Mononuclear cell (primary cell): ENCODE results near the gene ZC3H11A. TPM values are rescaled to one million over a fixed set of nuclear protein-coding genes. Genes with fewer than 3 reads are reported as not detected.
"Not testable (repeated sequence)": the region's sequence is repeated elsewhere in the genome, so short reads cannot be mapped to it uniquely, and the experiment has no call there.

Source experiments
- H3K27me3 ChIP-seq: 2 replicates; pipeline ENCODE4 v1.6.0; 2011; ENCODE audit warnings: low read length, control low read depth; ENCODE audit not compliant: insufficient read depth
- H3K4me1 ChIP-seq: 2 replicates; pipeline ENCODE4 v1.5.1; 2011; ENCODE audit warnings: mild to moderate bottlenecking, low read length, control low read depth; ENCODE audit not compliant: insufficient read depth
- H3K4me3 ChIP-seq: 2 replicates; pipeline ENCODE4 v1.5.1; 2011; ENCODE audit warnings: mild to moderate bottlenecking, low read length, moderate library complexity
- H3K9me3 ChIP-seq: 2 replicates; pipeline ENCODE4 v1.5.1; 2011; ENCODE audit warnings: low read depth, mild to moderate bottlenecking, control low read depth, low read length
- total RNA-seq: library from RNA; depleted of rRNA; stranded (reverse); fragments of >200 nt; gene quantifications from one replicate; pipeline ENCODE4 v1.2.3, GENCODE V29; 2012

The ZC3H11A gene
- total RNA-seq = 160 TPM

DNA sequence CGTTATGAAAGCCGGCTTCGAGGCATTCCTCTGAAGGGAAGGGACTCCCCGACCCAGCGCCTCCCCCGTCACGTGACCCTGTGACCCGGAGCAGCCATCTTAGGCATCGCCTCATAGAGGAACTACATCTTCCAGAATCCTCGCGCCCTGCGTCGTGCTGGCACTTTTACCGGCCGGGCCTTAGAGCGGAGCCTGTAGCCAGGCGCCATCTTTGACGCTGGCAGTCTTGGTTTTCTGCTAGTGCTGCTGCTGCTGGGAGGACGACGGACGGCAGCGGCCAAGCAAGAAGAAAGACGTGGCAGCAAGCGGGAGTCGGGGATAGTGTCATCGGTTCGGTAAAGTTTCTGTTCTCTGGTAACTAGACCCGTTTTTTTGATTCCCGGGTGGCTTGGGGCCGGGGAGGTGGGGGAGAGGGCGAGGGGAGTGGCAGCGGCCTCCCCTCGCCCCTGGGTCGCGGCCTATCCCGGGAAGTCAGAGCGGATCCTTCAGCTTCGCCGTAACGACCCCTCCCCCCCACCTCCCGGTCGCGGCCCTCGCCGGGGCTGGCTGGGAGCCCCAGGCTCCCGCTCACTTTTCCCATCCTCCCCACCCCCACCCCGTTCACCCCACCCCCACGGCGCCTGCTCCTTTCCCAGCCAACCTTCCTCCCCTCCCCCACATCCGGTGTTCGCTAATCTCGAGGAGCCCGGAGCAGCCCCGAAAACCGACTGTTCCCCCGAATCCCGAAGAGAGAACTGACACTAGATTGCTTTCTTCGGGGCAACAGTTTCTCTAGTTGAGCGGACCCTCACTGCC is at the start of gene ZC3H11A, which contains the start of gene ZBED6:
TSS of gene ZC3H11A (plus strand) at position 183 of the 795 bp plus-strand sequence. CDS start 21,448 bp downstream, outside the sequence.
TSS of gene ZBED6 (plus strand) at position 183 of the 795 bp plus-strand sequence. CDS start 1,900 bp downstream, outside the sequence.
- Histone ChIP-seq H3K4me3 (peak within 1 kb of the TSS; percentile 83), H3K4me1 (peaks cover 41% of the 10 kb centered on the region), H3K27me3 (no peaks in the 10 kb centered on the region), H3K9me3 (no peaks in the 10 kb centered on the region)

DNA sequence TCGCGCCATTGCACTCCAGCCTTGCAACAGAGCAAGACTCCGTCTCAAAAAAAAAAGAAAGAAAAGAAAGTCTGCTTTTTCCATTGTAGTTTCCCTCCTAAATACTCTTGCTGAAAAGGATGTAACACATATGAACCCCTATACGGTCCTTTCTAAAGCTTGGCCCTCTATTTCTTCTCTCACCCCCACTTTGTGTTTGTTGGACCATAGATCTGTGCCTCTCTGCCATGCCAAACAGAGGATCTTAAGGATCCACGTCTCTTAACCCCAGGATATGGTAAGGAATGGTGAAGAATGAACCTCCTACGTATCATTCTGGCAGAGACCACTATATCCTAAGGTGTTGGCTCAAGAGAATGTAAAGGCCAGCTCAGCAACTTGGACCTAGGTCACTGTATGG is 49.1 kb upstream of the ZC3H11A start:
- no peaks in the 10 kb centered on the region for H3K27me3 ChIP-seq
- peaks cover 16% of the 10 kb centered on the region for H3K4me1 ChIP-seq
- H3K4me3 ChIP-seq = no peak overlapping the region
- H3K9me3 ChIP-seq = no peaks in the 10 kb centered on the region

DNA sequence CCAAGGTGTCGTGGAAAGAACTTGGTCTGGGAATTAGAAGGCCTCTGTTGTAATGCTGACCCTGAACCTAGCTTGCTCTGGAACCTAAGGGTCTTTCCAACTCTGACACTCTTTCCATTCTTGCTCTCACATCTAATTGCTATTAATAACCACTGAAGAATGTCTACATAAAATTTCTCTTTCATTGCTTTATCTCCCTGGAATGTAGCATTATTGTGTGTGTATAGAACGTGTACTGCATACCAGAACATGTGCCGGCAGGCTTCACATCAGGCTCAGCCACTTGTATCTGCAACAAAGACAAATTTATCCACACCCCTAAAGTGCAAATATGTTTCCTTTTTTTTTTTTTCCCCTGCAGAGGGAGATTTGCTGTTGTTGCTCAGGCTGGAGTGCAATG is 44.4 kb upstream of the ZC3H11A start:
- Histone ChIP-seq H3K27me3 (no peaks in the 10 kb centered on the region), H3K4me3 (no peak overlapping the region), H3K9me3 (no peaks in the 10 kb centered on the region), H3K4me1 (peaks cover 18% of the 10 kb centered on the region)

DNA sequence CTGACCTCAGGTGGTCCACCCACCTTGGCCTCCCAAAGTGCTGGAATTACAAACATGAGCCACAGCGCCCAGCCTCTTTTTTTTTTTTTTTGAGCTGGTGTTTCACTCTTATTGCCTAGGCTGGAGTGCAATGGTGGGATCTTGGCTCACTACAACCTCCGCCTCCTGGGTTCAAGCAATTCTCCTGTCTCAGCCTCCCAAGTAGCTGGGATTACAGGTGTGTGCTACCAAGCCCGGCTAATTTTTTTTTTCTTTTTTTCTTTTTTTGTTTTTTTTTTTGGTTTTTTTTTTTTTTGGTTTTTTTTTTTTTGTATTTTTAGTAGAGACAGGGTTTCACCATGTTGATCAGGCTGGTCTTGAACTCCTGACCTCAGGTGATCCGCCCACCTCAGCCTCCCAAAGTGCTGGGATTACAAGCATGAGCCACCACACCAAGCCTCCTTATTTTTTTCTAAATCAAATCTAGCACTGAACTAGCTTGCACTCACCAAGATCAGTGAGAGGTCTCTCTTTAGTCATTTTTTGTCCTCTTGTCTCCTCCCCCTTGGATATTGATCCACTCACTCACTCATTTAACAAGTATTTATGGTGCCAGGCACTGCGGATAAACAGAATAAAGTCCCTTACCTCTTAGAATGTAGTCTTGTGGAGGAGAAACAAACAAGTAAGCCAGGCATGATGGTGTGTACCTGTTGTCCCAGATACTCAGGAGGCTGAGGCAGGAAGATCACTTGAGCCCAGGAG is 43.6 kb upstream of the ZC3H11A start:
- H3K9me3 ChIP-seq, H3K4me3 ChIP-seq, H3K27me3 ChIP-seq: not testable (repeated sequence)
- peaks cover 18% of the 10 kb centered on the region for H3K4me1 ChIP-seq

DNA sequence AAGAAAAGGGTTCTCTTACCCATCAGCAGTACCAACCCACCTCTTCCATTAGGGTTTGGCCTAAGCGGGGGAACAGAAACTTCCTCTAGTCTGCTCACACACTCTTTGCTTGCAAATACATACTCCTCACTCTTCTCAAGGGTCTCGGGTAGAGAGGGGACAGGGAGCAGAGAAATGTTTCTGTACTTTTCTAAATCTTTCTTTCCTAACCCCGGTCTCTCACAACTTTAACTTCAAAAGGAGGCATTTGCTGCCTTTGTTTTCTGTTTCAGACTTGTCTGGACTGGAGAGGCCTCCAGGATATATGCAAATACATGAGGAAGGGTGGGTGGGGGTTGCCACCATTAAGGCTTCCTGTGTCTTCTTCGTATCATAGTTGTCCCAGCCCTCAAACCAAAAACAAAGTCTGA is 41.0 kb upstream of the ZC3H11A start:
- no peaks in the 10 kb centered on the region for H3K27me3 ChIP-seq
- H3K4me1 ChIP-seq = peaks cover 18% of the 10 kb centered on the region
- no peaks in the 10 kb centered on the region for H3K9me3 ChIP-seq
- H3K4me3 ChIP-seq = no peak overlapping the region

DNA sequence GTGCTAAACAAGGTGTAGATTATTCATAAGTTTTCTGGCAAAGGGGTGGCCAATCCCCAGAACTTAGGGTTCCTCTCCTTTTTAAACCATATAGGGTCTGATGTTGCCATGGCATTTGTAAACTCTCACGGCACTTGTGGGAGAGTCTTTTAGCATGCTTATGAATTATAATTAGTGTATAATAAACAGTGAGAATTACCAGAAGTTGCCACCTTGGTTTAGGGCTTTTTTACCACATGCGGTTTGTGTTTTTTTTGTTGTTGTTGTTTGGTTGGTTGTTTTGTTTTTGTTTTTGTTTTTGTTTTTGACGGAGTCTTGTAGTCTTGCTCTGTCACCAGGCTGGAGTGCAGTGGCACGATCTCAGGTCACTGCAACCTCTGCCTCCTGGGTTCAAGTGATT is 39.4 kb upstream of the ZC3H11A start:
- Histone ChIP-seq H3K27me3 (no peaks in the 10 kb centered on the region), H3K4me3 (no peak overlapping the region), H3K9me3 (no peaks in the 10 kb centered on the region), H3K4me1 (peaks cover 18% of the 10 kb centered on the region)

DNA sequence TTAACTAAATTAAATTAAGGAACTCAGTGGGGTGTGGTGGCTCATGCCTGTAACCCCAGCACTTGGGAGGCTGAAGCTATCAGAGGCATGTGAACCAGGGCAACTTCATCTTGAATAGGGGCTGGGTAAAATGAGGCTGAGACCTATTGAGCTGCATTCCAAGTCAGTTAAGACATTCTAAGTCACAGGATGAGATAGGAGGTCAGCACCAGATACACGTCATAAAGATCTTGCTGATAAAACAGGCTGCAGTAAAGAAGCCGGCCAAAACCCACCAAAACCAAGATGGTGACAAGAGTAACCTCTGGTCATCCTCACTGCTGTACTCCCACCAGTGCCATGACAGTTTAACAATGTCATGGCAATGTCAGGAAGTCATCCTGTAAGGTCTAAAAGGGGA is 36.7 kb upstream of the ZC3H11A start:
- H3K9me3 ChIP-seq, H3K4me3 ChIP-seq: not testable (repeated sequence)
- H3K4me1 ChIP-seq = peaks cover 23% of the 10 kb centered on the region

DNA sequence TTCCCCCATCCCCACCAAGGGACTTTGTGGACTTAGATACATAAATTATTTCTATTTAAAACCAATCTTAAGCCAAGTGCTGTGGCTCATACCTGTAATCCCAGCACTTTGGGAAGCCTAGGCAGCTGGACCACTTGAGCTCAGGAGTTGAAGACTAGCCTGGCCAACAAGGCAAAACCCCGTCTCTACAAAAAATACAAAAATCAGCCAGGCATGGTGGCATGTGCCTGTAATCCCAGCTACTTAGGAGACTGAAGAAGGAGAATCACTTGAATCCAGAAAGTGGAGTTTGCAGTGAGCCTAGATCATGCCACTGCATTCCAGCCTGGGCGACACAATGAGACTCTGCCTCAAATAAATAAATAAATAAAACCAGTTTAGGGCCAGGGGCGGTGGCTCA is 34.9 kb upstream of the ZC3H11A start:
- H3K9me3 ChIP-seq = no peaks in the 10 kb centered on the region
- H3K4me1 ChIP-seq = peaks cover 17% of the 10 kb centered on the region
- H3K4me3 ChIP-seq = no peak overlapping the region
- no peaks in the 10 kb centered on the region for H3K27me3 ChIP-seq

More for the DNA sequence above, 36.7 kb upstream of the ZC3H11A start:
- H3K27me3 ChIP-seq = not testable (repeated sequence)

DNA sequence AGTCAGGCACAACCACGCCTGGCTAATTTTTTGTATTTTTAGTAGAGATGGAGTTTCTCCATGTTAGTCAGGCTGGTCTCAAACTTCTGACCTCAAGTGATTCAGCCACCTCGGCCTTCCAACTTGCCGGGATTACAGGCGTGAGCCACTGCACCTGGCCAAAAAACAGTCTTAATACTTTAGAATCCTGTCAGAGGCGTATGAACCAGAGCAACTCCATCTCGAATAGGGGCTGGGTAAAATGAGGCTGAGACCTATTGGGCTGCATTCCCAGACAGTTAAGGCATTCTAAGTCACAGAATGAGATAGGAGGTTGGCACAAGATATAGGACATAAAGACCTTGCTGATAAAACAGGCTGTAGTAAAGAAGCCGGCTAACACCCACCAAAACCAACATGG is 33.5 kb upstream of the ZC3H11A start:
- not testable (repeated sequence) for H3K27me3 ChIP-seq, H3K9me3 ChIP-seq, H3K4me3 ChIP-seq
- peaks cover 20% of the 10 kb centered on the region for H3K4me1 ChIP-seq

DNA sequence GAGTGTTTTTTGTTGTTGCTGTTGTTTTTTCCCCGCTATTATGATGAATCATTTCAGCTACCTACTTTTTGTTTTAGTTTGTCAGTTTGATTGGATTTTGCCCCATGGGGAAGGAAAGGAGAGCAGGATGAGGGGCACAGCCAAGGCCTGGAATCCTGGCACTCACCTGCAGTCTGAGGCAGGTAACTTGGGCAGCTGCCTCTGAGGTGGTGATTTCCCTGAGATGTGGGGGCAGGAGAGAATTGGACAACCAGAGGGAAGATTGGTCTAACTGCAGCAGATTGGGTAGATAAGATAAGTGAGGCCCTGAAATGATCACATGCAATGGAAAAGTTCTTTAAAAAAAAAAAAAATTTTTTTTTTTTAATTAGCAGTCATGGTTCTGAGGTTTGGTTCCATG is 31.9 kb upstream of the ZC3H11A start:
- H3K4me3 ChIP-seq = no peak overlapping the region
- H3K4me1 ChIP-seq = peaks cover 35% of the 10 kb centered on the region
- no peaks in the 10 kb centered on the region for H3K9me3 ChIP-seq
- H3K27me3 ChIP-seq = no peaks in the 10 kb centered on the region

DNA sequence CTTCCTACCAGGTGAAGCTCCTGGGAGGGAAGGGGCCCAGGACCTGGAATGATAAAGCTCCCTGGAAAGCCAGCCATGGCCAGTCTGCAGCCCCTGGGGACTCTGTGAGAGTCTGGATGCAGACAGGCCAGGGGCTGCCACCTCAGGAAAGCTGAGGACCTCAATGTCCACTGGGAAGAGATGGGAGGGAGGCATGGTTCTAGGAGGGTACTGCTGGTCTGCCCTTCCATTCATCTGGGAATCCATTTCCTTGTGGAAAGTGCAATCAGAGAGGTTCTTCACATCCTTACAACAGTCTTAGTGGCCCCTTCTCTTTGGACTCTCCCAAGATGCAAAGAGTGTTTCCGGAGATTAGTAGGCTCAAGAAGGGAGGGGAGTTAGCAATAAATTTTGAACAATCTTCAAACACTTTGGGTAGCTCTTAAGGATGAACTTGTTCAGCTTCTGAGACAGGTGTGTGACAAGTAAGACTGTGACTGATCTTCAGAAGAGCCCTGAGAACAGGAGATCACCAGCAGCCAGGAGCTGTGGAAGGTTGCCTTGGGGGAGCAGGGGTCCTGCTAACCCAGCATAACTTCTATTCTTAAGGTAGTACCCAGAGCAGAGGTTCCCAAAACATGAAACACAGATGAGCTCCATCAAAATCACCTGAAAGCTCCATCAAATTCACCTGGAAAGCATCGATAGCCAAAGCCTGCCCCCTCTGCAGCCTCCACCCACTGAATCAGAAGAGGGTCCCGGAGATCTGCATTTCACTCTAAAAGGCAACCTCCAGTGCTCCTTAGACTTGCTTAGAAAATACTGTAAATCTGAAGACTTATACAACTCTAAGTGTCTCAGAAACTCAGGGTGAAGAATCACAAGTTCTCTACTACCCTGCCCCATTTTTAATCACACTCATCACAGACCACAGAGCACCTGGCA is 31.1 kb upstream of the ZC3H11A start:
- Histone ChIP-seq H3K27me3 (no peaks in the 10 kb centered on the region), H3K4me3 (peak overlapping the region; percentile 35), H3K4me1 (peaks cover 43% of the 10 kb centered on the region), H3K9me3 (no peaks in the 10 kb centered on the region)

DNA sequence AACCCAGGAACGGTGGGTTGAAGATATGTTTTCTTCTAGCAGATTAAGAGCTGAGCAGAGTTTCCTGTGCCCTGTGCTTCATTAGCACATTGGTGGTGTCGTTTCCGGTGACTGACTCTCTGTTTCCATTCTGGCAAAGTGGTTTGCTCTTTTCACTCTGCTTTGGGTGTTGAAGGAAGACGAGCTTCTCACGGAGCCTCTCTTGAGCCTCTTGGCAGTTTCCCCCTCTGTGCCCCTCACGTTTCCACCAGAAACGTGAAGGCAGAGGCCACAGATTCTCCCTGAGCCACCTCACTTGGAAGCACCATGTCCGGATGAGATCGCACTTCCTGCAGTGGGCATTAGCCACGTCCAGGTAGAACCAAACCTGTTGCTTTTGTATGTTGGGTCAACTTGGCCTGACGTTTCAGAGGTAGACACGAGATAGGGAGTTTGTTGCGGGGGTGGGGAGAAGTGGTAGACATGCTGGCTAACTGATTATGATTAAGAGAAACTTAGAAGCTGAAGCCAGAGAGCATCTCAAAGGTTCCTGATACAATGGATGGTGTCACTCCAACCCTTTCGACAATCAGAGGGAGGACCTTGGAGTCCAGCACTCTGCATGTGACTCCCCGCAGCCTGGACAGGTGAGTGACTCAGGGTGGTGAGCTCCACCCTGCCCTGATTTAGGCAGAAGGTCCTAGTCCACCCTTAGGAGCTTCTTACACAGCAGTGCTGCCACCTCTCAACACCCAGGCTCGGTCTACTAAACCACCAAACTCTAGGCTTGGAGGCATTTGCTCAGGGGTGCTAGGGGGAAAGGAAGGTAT is 30.2 kb upstream of the ZC3H11A start, which contains the start of gene LAX1:
TSS of gene LAX1 (plus strand) at position 155 of the 809 bp plus-strand sequence. CDS start at position 538, 383 bp downstream.
- Histone ChIP-seq H3K9me3 (no peaks in the 10 kb centered on the region), H3K4me3 (peak within 1 kb of the TSS; percentile 35), H3K4me1 (peaks cover 51% of the 10 kb centered on the region), H3K27me3 (no peaks in the 10 kb centered on the region)

DNA sequence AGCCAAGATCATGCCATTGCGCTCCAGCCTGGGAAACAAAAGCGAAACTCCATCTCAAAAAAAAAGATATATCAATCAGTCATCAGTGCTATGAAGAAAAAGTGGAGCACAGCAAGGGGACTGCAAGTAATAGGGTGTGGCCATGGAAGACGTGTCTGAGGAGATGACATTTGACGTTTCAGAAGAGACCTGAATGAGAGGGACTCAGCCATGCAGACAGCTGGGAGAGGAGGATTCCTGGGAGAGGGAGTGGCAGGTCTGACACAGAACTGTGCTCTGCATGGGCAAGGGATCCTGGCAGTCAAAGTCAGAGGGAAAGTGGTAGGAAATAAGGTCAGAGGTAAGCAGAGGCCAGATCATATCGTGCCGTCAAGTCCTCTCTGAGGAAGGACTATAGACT is 27.2 kb upstream of the ZC3H11A start:
- Histone ChIP-seq H3K27me3 (no peaks in the 10 kb centered on the region), H3K4me3 (no peak overlapping the region), H3K4me1 (peaks cover 51% of the 10 kb centered on the region), H3K9me3 (no peaks in the 10 kb centered on the region)
